HEK293 (cell line): ENCODE data around the gene NLGN2.

ENCODE experiments used
- BCL11A ChIP-seq: fragments of 450-650 bp; formaldehyde crosslinking; IDR thresholded peaks from 2 replicates; pipeline ENCODE4 v1.5.1; 2016; ENCODE audit warnings: low read depth, missing biosample characterization, missing genetic modification characterization
- CTCF ChIP-seq: fragments of 450-650 bp; formaldehyde crosslinking; IDR thresholded peaks from 2 replicates; pipeline ENCODE4 v1.5.1; 2016; ENCODE audit warnings: missing biosample characterization, missing genetic modification characterization
- YY1 ChIP-seq: fragments of 450-650 bp; formaldehyde crosslinking; IDR thresholded peaks from 2 replicates; pipeline ENCODE4 v1.5.1; 2018; ENCODE audit warnings: missing biosample characterization, missing genetic modification characterization
- ZBTB1 ChIP-seq: fragments of 450-650 bp; formaldehyde crosslinking; IDR thresholded peaks from 2 replicates; pipeline ENCODE4 v1.5.1; 2016; ENCODE audit warnings: missing biosample characterization, missing genetic modification characterization
- ZNF274 ChIP-seq, 2 experiments: fragments of 200-500 bp in 1 of 2; fragments of 450-650 bp in 1 of 2; sonication (Bioruptor generic) in 1 of 2; formaldehyde crosslinking in 1 of 2; IDR thresholded peaks; 2 replicates each; pipeline versions ENCODE4 v1.5.1 to v1.6.1; 2014 to 2016; ENCODE audit warnings: borderline replicate concordance in 1 of 2, inconsistent platforms in 1 of 2, low read length in 1 of 2, missing biosample characterization in 1 of 2, missing genetic modification characterization in 1 of 2
- ZNF670 ChIP-seq: fragments of 450-650 bp; formaldehyde crosslinking; IDR thresholded peaks from 2 replicates; pipeline ENCODE4 v1.5.1; 2016; ENCODE audit warnings: missing biosample characterization, missing genetic modification characterization, low read depth
- ZNF843 ChIP-seq: fragments of 450-650 bp; formaldehyde crosslinking; IDR thresholded peaks from 2 replicates; pipeline ENCODE4 v1.5.1; 2016; ENCODE audit warnings: missing biosample characterization, missing genetic modification characterization

- TF ChIP-seq CTCF (no peak), BCL11A (tag by site-specific recombination) (no peak), ZNF843 (tag by site-specific recombination) (no peak), ZNF274 (IDR thresholded peaks at IDR 0.05; ENCODE audit: low read length) (no peak), ZNF274 (tag by site-specific recombination; IDR thresholded peaks at IDR 0.05; ENCODE audit: borderline replicate concordance) (no peak), ZBTB1 (no peak), YY1 (tag by site-specific recombination) (no peak), ZNF670 (no peak)
Observed at GRCh38 chr17:7398612-7399011, 9.0 kb upstream of the NLGN2 start.
